ENCODE results near the gene TMTC2.

DNA sequence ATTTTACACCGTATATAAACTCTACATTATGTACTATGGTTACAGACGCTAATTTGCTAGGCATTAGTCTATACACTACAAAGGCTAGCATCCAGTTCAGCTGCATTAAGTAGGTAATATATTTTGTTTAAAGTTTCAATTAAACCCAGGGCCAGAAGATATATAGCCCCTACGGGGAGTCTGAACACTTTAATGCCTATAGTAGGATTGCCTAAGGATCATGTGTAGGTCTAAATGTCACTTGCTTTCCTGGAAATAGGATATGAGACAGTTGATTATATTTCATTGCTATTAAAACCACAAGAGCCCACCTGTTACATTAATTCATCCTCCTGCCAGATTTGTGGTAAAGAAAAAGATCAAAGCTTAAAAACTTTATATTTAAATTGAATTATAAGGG lies 286.9 kb downstream of the TMTC2 start:
- TF ChIP-seq, protein P1, sequence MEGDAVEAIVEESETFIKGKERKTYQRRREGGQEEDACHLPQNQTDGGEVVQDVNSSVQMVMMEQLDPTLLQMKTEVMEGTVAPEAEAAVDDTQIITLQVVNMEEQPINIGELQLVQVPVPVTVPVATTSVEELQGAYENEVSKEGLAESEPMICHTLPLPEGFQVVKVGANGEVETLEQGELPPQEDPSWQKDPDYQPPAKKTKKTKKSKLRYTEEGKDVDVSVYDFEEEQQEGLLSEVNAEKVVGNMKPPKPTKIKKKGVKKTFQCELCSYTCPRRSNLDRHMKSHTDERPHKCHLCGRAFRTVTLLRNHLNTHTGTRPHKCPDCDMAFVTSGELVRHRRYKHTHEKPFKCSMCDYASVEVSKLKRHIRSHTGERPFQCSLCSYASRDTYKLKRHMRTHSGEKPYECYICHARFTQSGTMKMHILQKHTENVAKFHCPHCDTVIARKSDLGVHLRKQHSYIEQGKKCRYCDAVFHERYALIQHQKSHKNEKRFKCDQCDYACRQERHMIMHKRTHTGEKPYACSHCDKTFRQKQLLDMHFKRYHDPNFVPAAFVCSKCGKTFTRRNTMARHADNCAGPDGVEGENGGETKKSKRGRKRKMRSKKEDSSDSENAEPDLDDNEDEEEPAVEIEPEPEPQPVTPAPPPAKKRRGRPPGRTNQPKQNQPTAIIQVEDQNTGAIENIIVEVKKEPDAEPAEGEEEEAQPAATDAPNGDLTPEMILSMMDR (IDR thresholded peaks at IDR 0.05; ENCODE audit: poor library complexity), result no peak
- TF ChIP-seq EZH2 (IDR thresholded peaks at IDR 0.05; ENCODE audit: borderline replicate concordance), result no peak
- no peak for TF ChIP-seq EZH2phosphoT487 (IDR thresholded peaks at IDR 0.05; ENCODE audit: low read depth, severe bottlenecking, unreplicated experiment)

Data from hepatocyte (in vitro differentiated cells).